HepG2 (cell line): Measurements from ENCODE around the gene VSIG2. TPM values are rescaled to one million over a fixed set of nuclear protein-coding genes. Genes with fewer than 3 reads are reported as not detected.
A peak's percentile ranks its signal among the peaks of the same experiment; 100 is the strongest.

Experiments used
- BRCA1 ChIP-seq: sonication (generic); formaldehyde crosslinking; IDR thresholded peaks from 2 replicates; pipeline ENCODE4 v1.4.0; 2020; ENCODE audit warnings: missing genetic modification reagents
- CAMTA2 ChIP-seq: sonication (generic); formaldehyde crosslinking; IDR thresholded peaks from 2 replicates; pipeline ENCODE4 v1.4.0; 2020; ENCODE audit warnings: mild to moderate bottlenecking, missing genetic modification reagents, borderline replicate concordance
- HCFC1 ChIP-seq: fragments of 150-350 bp; IDR thresholded peaks from 2 replicates; pipeline ENCODE4 v1.6.1; 2014; ENCODE audit warnings: low read depth, low read length
- PAX8 ChIP-seq: sonication (generic); formaldehyde crosslinking; IDR thresholded peaks from 2 replicates; pipeline ENCODE4 v1.8.0; 2022; ENCODE audit warnings: mild to moderate bottlenecking, missing genetic modification reagents, borderline replicate concordance
- SATB2 ChIP-seq: sonication (generic); formaldehyde crosslinking; IDR thresholded peaks from 2 replicates; pipeline ENCODE4 v1.5.0; 2020; ENCODE audit warnings: missing genetic modification reagents
- SUZ12 ChIP-seq: fragments of 150-350 bp; IDR thresholded peaks from 2 replicates; pipeline ENCODE4 v1.6.1; 2014; ENCODE audit warnings: low read depth, low read length
- ZFP37 ChIP-seq: sonication (generic); formaldehyde crosslinking; IDR thresholded peaks from 2 replicates; pipeline ENCODE4 v1.4.0; 2020; ENCODE audit warnings: missing genetic modification reagents, borderline replicate concordance
- ZNF12 ChIP-seq: sonication (generic); formaldehyde crosslinking; IDR thresholded peaks from 2 replicates; pipeline ENCODE4 v1.5.0; 2020; ENCODE audit warnings: missing genetic modification reagents
- ZNF558 ChIP-seq: sonication (generic); formaldehyde crosslinking; IDR thresholded peaks from 2 replicates; pipeline ENCODE4 v1.9.0; 2022; ENCODE audit warnings: mild to moderate bottlenecking, missing genetic modification reagents, borderline replicate concordance
- ZNF781 ChIP-seq: sonication (generic); formaldehyde crosslinking; IDR thresholded peaks from 2 replicates; pipeline ENCODE4 v1.5.1; 2020; ENCODE audit warnings: borderline replicate concordance, mild to moderate bottlenecking, missing genetic modification reagents; ENCODE audit errors: not compliant biosample characterization
- ZNF782 ChIP-seq: sonication (generic); formaldehyde crosslinking; IDR thresholded peaks from 2 replicates; pipeline ENCODE4 v1.4.0; 2020; ENCODE audit warnings: missing genetic modification reagents, mild to moderate bottlenecking, borderline replicate concordance
- ZNF816 ChIP-seq: sonication (generic); formaldehyde crosslinking; IDR thresholded peaks from 2 replicates; pipeline ENCODE4 v1.8.0; 2022; ENCODE audit warnings: missing genetic modification reagents, mild to moderate bottlenecking, borderline replicate concordance
- polyA plus RNA-seq, 8 experiments: library from polyadenylated mRNA; depleted of rRNA in 3 of 8; stranded (reverse) in 7 of 8; unstranded in 1 of 8; fragments of >200 nt; fragmentation: Illumina TruSeq in 4 of 8; extraction: Trizol in 4 of 8; gene quantifications; 2 replicates each; pipeline versions ENCODE4 v1.2.1 to v1.2.3, GENCODE V29; 2011 to 2016; ENCODE audit warnings: low read depth in 4 of 8, missing spikeins in 1 of 8, mixed read lengths in 1 of 8; ENCODE audit not compliant: insufficient read depth in 1 of 8
- total RNA-seq, 5 experiments: library from RNA; depleted of rRNA; stranded (reverse); fragments of >200 nt; fragmentation: Illumina TruSeq; extraction: Trizol; gene quantifications; 2 replicates each; pipeline ENCODE4 v1.2.3, GENCODE V29; 2016; ENCODE audit warnings: low read depth in 1 of 5
- TF ChIP-seq, protein P1 (sequence below): IDR thresholded peaks from 2 replicates; pipeline ENCODE4 v1.6.1; 2016; ENCODE audit warnings: low read depth
- TF ChIP-seq, protein P2 (sequence below): sonication (generic); formaldehyde crosslinking; IDR thresholded peaks from 2 replicates; pipeline ENCODE4 v1.9.0; 2021; ENCODE audit warnings: missing genetic modification reagents, borderline replicate concordance
- TF ChIP-seq, protein P3 (sequence below): sonication (generic); formaldehyde crosslinking; IDR thresholded peaks from 2 replicates; pipeline ENCODE4 v1.4.0; 2020; ENCODE audit warnings: missing genetic modification reagents
- TF ChIP-seq, protein P4 (sequence below): sonication (generic); formaldehyde crosslinking; IDR thresholded peaks from 2 replicates; pipeline ENCODE4 v1.8.1; 2023; ENCODE audit warnings: mild to moderate bottlenecking, missing genetic modification reagents
- TF ChIP-seq, protein P5 (sequence below): sonication (generic); formaldehyde crosslinking; IDR thresholded peaks from 2 replicates; pipeline ENCODE4 v1.4.0; 2020; ENCODE audit warnings: mild to moderate bottlenecking, missing genetic modification reagents, borderline replicate concordance

The VSIG2 gene
- total and polyA plus RNA-seq, 2 of the 13 experiments (the other 11 are each of a cell fraction or from before 2014, with no cell fraction given): 0.80 to 2.7 TPM

DNA sequence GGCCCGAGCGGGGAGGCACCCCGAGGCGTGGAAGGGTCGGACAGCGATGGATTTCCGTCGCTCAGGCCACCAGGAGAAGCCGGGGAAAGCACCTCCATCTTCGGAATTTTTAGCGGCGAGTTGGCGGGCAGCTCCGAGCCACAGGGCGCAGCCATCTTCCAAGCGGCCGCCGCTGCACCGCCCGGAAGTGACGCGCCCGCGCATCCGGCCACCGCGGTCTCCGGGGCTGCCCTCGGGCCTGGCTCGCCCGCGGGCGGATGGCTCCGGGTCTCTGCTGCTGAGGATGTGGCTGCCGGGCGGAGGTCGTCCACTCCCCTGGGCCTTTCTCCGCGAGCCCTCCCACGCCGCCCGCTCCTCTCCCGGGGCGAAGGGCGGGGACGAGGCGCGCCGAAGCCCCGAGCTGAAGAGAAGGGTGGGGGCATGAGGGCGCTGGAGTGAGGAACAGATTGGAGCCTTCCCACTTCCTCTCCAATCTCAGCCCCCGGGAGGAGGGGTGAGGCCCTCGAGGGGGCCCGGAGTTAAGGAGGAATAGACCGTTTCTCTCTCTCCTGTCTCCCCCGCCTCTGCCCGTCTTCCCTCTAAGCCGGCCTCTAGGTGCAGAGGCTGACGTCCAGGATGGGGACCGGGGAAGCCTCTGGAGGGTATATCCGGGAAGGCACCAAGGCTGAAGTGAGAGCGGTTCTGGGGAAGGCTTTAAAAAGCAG is 48.3 kb upstream of the VSIG2 start, which contains the start of gene MSANTD2 (continued):
- TF ChIP-seq, protein P1, sequence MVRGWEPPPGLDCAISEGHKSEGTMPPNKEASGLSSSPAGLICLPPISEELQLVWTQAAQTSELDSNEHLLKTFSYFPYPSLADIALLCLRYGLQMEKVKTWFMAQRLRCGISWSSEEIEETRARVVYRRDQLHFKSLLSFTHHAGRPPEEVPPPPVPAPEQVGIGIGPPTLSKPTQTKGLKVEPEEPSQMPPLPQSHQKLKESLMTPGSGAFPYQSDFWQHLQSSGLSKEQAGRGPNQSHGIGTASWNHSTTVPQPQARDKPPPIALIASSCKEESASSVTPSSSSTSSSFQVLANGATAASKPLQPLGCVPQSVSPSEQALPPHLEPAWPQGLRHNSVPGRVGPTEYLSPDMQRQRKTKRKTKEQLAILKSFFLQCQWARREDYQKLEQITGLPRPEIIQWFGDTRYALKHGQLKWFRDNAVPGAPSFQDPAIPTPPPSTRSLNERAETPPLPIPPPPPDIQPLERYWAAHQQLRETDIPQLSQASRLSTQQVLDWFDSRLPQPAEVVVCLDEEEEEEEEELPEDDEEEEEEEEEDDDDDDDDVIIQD: no peak
- TF ChIP-seq ZNF816 (CRISPR knock-in tag) (no peak; the same call in 1 of the 2 replicates), SUZ12 (no peak), ZNF782 (CRISPR knock-in tag) (0 out of 2 replicates have a peak, but pooled peaks have one; percentile 49), SATB2 (0 out of 2 replicates have a peak, but pooled peaks have one; percentile 11), HCFC1 (no peak; the same call in 1 of the 2 replicates), PAX8 (CRISPR knock-in tag) (0 out of 2 replicates have a peak, but pooled peaks have one; percentile 79), BRCA1 (CRISPR knock-in tag) (no peak), ZNF781 (CRISPR knock-in tag) (no peak), ZNF12 (0 out of 2 replicates have a peak, but pooled peaks have one; percentile 56), ZFP37 (CRISPR knock-in tag) (no peak), CAMTA2 (CRISPR knock-in tag) (no peak), ZNF558 (CRISPR knock-in tag) (peak; percentile 63; the same call in 1 of the 2 replicates)
- TF ChIP-seq, protein P2, sequence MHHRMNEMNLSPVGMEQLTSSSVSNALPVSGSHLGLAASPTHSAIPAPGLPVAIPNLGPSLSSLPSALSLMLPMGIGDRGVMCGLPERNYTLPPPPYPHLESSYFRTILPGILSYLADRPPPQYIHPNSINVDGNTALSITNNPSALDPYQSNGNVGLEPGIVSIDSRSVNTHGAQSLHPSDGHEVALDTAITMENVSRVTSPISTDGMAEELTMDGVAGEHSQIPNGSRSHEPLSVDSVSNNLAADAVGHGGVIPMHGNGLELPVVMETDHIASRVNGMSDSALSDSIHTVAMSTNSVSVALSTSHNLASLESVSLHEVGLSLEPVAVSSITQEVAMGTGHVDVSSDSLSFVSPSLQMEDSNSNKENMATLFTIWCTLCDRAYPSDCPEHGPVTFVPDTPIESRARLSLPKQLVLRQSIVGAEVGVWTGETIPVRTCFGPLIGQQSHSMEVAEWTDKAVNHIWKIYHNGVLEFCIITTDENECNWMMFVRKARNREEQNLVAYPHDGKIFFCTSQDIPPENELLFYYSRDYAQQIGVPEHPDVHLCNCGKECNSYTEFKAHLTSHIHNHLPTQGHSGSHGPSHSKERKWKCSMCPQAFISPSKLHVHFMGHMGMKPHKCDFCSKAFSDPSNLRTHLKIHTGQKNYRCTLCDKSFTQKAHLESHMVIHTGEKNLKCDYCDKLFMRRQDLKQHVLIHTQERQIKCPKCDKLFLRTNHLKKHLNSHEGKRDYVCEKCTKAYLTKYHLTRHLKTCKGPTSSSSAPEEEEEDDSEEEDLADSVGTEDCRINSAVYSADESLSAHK: no peak
- TF ChIP-seq, protein P3, sequence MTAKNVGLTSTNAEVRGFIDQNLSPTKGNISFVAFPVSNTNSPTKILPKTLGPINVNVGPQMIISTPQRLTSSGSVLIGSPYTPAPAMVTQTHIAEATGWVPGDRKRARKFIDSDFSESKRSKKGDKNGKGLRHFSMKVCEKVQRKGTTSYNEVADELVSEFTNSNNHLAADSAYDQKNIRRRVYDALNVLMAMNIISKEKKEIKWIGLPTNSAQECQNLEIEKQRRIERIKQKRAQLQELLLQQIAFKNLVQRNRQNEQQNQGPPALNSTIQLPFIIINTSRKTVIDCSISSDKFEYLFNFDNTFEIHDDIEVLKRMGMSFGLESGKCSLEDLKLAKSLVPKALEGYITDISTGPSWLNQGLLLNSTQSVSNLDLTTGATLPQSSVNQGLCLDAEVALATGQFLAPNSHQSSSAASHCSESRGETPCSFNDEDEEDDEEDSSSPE (CRISPR knock-in tag): peak; percentile 52
- TF ChIP-seq, protein P4, sequence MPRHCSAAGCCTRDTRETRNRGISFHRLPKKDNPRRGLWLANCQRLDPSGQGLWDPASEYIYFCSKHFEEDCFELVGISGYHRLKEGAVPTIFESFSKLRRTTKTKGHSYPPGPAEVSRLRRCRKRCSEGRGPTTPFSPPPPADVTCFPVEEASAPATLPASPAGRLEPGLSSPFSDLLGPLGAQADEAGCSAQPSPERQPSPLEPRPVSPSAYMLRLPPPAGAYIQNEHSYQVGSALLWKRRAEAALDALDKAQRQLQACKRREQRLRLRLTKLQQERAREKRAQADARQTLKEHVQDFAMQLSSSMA (CRISPR knock-in tag): peak; percentile 76; the same call in 1 of the 2 replicates
- TF ChIP-seq, protein P5, sequence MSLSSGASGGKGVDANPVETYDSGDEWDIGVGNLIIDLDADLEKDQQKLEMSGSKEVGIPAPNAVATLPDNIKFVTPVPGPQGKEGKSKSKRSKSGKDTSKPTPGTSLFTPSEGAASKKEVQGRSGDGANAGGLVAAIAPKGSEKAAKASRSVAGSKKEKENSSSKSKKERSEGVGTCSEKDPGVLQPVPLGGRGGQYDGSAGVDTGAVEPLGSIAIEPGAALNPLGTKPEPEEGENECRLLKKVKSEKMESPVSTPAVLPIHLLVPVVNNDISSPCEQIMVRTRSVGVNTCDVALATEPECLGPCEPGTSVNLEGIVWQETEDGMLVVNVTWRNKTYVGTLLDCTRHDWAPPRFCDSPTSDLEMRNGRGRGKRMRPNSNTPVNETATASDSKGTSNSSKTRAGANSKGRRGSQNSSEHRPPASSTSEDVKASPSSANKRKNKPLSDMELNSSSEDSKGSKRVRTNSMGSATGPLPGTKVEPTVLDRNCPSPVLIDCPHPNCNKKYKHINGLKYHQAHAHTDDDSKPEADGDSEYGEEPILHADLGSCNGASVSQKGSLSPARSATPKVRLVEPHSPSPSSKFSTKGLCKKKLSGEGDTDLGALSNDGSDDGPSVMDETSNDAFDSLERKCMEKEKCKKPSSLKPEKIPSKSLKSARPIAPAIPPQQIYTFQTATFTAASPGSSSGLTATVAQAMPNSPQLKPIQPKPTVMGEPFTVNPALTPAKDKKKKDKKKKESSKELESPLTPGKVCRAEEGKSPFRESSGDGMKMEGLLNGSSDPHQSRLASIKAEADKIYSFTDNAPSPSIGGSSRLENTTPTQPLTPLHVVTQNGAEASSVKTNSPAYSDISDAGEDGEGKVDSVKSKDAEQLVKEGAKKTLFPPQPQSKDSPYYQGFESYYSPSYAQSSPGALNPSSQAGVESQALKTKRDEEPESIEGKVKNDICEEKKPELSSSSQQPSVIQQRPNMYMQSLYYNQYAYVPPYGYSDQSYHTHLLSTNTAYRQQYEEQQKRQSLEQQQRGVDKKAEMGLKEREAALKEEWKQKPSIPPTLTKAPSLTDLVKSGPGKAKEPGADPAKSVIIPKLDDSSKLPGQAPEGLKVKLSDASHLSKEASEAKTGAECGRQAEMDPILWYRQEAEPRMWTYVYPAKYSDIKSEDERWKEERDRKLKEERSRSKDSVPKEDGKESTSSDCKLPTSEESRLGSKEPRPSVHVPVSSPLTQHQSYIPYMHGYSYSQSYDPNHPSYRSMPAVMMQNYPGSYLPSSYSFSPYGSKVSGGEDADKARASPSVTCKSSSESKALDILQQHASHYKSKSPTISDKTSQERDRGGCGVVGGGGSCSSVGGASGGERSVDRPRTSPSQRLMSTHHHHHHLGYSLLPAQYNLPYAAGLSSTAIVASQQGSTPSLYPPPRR (CRISPR knock-in tag): peak; percentile 59; the same call in 1 of the 2 replicates
